IMR-90 (cell line): ENCODE results near the gene ELFN1. TPM values are rescaled to one million over a fixed set of nuclear protein-coding genes. Genes with fewer than 3 reads are reported as not detected.

Experiments used
- ATAC-seq: fragments of 200-7000 bp; cut with Tn5 transposase; 2 replicates; pipeline ENCODE4 v1.9.1; 2020; ENCODE audit warnings: low read depth, mild to moderate bottlenecking, moderate library complexity
- BruUV-seq: library from RNA; stranded (reverse); fragments of 400-500 nt; replicated peaks from 2 replicates; lab custom pipeline; 2021; lab: Mats Ljungman, UMichigan
- CTCF ChIA-PET: fragments of 300-600 bp; formaldehyde crosslinking; extraction: SDS; loops from one replicate; lab custom pipeline; 2021; ENCODE audit warnings: antibody characterized with exemption; lab: Yijun Ruan, JAX
- POLR2A ChIA-PET: fragments of 300-600 bp; sonication (Branson Sonifier 250); formaldehyde crosslinking; loops from one replicate; lab custom pipeline; 2022; ENCODE audit warnings: antibody characterized with exemption; ENCODE audit not compliant: unreplicated experiment; lab: Charles Lee
- DNase-seq: peaks from one replicate; pipeline ENCODE4 v3.0.0; 2013
- H2AFZ ChIP-seq: replicated peaks from 2 replicates; pipeline ENCODE3; 2013; ENCODE audit warnings: low read length, mild to moderate bottlenecking; ENCODE audit not compliant: poor library complexity
- H2AK5ac ChIP-seq: 2 replicates; pipeline ENCODE4 v1.6.1; 2013; ENCODE audit warnings: low read depth, low read length, inconsistent platforms
- H2AK9ac ChIP-seq: replicated peaks from 2 replicates; pipeline ENCODE3; 2013; ENCODE audit warnings: mild to moderate bottlenecking, low read depth, low read length, moderate library complexity; ENCODE audit not compliant: poor library complexity
- H2BK120ac ChIP-seq: 2 replicates; pipeline ENCODE4 v1.6.1; 2013; ENCODE audit warnings: low read depth, low read length, inconsistent platforms
- H2BK15ac ChIP-seq: 3 replicates; pipeline ENCODE4 v1.6.1; 2013; ENCODE audit warnings: low read depth, low read length, inconsistent platforms
- H2BK20ac ChIP-seq: 2 replicates; pipeline ENCODE4 v1.6.1; 2013; ENCODE audit warnings: low read depth, mild to moderate bottlenecking, inconsistent platforms, low read length, moderate library complexity
- H2BK5ac ChIP-seq: 2 replicates; pipeline ENCODE4 v1.6.1; 2013; ENCODE audit warnings: mild to moderate bottlenecking, low read depth, low read length, inconsistent platforms; ENCODE audit not compliant: poor library complexity, severe bottlenecking
- H3K14ac ChIP-seq: replicated peaks from 2 replicates; pipeline ENCODE4 v1.6.1; 2013; ENCODE audit warnings: low read depth, low read length, inconsistent platforms
- H3K18ac ChIP-seq: 2 replicates; pipeline ENCODE4 v1.6.1; 2013; ENCODE audit warnings: low read depth, low read length, control low read depth
- H3K23ac ChIP-seq: 2 replicates; pipeline ENCODE4 v1.6.1; 2013; ENCODE audit warnings: low read depth, low read length, inconsistent platforms
- H3K27ac ChIP-seq: 2 replicates; pipeline ENCODE4 v1.5.1; 2013; ENCODE audit warnings: mild to moderate bottlenecking, control low read depth, low read length; ENCODE audit not compliant: insufficient read depth
- H3K27me3 ChIP-seq: 2 replicates; pipeline ENCODE4 v1.6.1; 2013; ENCODE audit warnings: low read length; ENCODE audit not compliant: control insufficient read depth, insufficient read depth
- H3K36me3 ChIP-seq: 2 replicates; pipeline ENCODE4 v1.6.1; 2013; ENCODE audit warnings: low read length, mixed read lengths; ENCODE audit not compliant: control insufficient read depth, insufficient read depth
- H3K4ac ChIP-seq: 2 replicates; pipeline ENCODE4 v1.6.1; 2013; ENCODE audit warnings: low read depth, low read length, inconsistent platforms
- H3K4me1 ChIP-seq: 2 replicates; pipeline ENCODE4 v1.6.1; 2013; ENCODE audit warnings: low read length, mixed read lengths; ENCODE audit not compliant: control insufficient read depth, insufficient read depth
- H3K4me2 ChIP-seq: 2 replicates; pipeline ENCODE4 v1.6.1; 2013; ENCODE audit warnings: low read depth, mild to moderate bottlenecking, control low read depth, low read length, moderate library complexity
- H3K4me3 ChIP-seq: 2 replicates; pipeline ENCODE4 v1.5.1; 2013; ENCODE audit warnings: low read depth, mild to moderate bottlenecking, control low read depth, low read length, moderate library complexity; ENCODE audit not compliant: insufficient read depth
- H3K56ac ChIP-seq: 2 replicates; pipeline ENCODE4 v1.6.1; 2013; ENCODE audit warnings: low read length, inconsistent platforms; ENCODE audit not compliant: insufficient read depth; ENCODE audit errors: extremely low read depth
- H3K79me1 ChIP-seq, 2 experiments: 2 replicates each; pipeline ENCODE4 v1.6.1; 2013; ENCODE audit warnings: low read length in 2 of 2, inconsistent platforms in 1 of 2, low read depth in 1 of 2
- H3K9ac ChIP-seq: 2 replicates; pipeline ENCODE4 v1.6.1; 2013; ENCODE audit warnings: low read depth, low read length, control low read depth
- H3K9me1 ChIP-seq: 2 replicates; pipeline ENCODE4 v1.6.1; 2013; ENCODE audit warnings: low read length, inconsistent platforms; ENCODE audit not compliant: insufficient read depth
- H3K9me3 ChIP-seq: 2 replicates; pipeline ENCODE4 v1.6.1; 2013; ENCODE audit warnings: low read length; ENCODE audit not compliant: control insufficient read depth, insufficient read depth
- H4K20me1 ChIP-seq: 2 replicates; pipeline ENCODE4 v1.6.1; 2013; ENCODE audit warnings: low read length, inconsistent platforms; ENCODE audit not compliant: insufficient read depth
- H4K5ac ChIP-seq: 2 replicates; pipeline ENCODE4 v1.6.1; 2013; ENCODE audit warnings: mild to moderate bottlenecking, low read depth, low read length, control low read depth
- H4K8ac ChIP-seq, 2 experiments: 2 replicates each; pipeline ENCODE4 v1.6.1; 2013; ENCODE audit warnings: low read depth in 2 of 2, low read length in 2 of 2, control low read depth in 1 of 2, inconsistent platforms in 1 of 2
- H4K91ac ChIP-seq: 2 replicates; pipeline ENCODE4 v1.6.1; 2013; ENCODE audit warnings: low read depth, low read length, inconsistent platforms; ENCODE audit not compliant: insufficient read depth
- NFE2L2 ChIP-seq: fragments of 150-350 bp; IDR thresholded peaks from 2 replicates; pipeline ENCODE4 v1.6.1; 2016; ENCODE audit warnings: low read depth, mild to moderate bottlenecking, low read length
- WGBS, 2 experiments: methylation state at CpG; one replicate each; pipeline versions ENCODE4 v1.1.5 to v1.1.7; 2013; ENCODE audit warnings: missing lambda C conversion rate in 2 of 2; ENCODE audit not compliant: insufficient read length in 1 of 2; ENCODE audit errors: extremely low coverage in 2 of 2; 5-methylcytosine and 5-hydroxymethylcytosine counted together
- dilution Hi-C: fragments of 300-500 bp; cut with HindIII; formaldehyde crosslinking; loops from one replicate; pipeline ENCODE4 v1.14.3; 2018; ENCODE audit warnings: low sequenced_read_pairs; ENCODE audit not compliant: unreplicated experiment
- in situ Hi-C: fragments of 300-500 bp; cut with MboI; formaldehyde crosslinking; loops from 3 replicates; pipeline ENCODE4 v1.14.3; 2019; ENCODE audit warnings: low sequenced_read_pairs, inconsistent platforms, mixed read lengths
- intact Hi-C: fragments of 100-400 bp; cut with micrococcal nuclease; formaldehyde crosslinking; loops from 2 replicates; pipeline ENCODE4 v1.10.0; 2022
- polyA plus RNA-seq, 3 experiments: library from polyadenylated mRNA; depleted of rRNA; stranded (reverse); fragments of >200 nt; gene quantifications; 2 replicates each; pipeline ENCODE4 v1.2.3, GENCODE V29; 2012; ENCODE audit warnings: low replicate concordance in 1 of 3
- total RNA-seq: library from RNA; depleted of rRNA; stranded (reverse); fragments of >200 nt; gene quantifications from 2 replicates; pipeline ENCODE4 v1.2.3, GENCODE V29; 2012
- TF ChIP-seq, protein P1 (sequence below): fragments of 150-350 bp; IDR thresholded peaks from 2 replicates; pipeline ENCODE4 v1.6.1; 2017; ENCODE audit warnings: mild to moderate bottlenecking, antibody characterized with exemption, low read length, low read depth
- TF ChIP-seq, protein P2 (sequence below): conservative IDR thresholded peaks from 2 replicates; pipeline ENCODE4 v1.5.1; 2012; ENCODE audit warnings: mild to moderate bottlenecking, low read depth, low read length, improper control_type of control experiment

ELFN1 gene
- total and polyA plus RNA-seq, 2 of the 4 experiments (the other 2 are of a cell fraction) = 1.6 to 5.2 TPM

DNA sequence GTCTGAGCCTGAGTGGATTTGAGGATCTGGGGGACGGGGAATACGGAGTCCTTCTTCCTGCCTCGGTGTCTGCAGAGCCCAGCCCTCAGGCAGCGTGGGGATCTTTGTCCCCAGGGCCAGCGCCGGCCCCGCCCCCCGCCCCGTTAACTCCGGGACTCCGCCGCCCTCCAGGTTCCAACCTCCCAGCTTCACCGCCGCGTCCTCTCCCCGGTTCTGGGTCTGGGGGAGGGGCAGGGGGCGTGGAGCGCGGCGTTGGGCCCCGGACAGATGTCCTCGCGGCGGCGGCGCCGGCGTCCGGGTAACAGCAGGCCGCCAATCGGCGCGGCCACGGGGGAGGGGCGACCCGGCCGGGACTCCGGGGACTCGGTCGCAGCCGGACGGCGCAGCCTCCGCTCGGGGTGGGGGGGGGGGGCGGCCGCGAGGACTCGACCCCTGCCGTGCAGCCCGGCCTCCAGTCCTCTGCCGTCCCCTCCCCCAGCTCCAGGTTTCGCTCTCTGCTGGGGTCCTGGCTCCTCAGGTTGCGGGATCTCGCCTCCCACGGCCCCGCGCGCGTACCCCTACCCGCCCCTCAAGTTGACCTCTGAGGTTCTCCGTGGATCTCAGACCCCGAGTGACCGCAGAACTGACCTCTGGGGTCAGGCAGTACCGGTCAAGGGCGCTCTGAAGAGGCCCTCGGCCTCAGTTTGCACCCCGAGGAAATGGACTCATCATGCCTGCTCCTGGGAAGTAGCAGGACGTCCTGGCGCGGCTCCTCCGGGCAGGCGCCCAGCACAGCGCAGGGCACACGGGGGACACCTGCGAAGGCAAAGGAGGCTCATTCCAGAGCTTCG lies 2.3 kb upstream of the ELFN1 start (continued):
- TF ChIP-seq, protein P1, sequence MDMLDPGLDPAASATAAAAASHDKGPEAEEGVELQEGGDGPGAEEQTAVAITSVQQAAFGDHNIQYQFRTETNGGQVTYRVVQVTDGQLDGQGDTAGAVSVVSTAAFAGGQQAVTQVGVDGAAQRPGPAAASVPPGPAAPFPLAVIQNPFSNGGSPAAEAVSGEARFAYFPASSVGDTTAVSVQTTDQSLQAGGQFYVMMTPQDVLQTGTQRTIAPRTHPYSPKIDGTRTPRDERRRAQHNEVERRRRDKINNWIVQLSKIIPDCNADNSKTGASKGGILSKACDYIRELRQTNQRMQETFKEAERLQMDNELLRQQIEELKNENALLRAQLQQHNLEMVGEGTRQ = no peak

DNA sequence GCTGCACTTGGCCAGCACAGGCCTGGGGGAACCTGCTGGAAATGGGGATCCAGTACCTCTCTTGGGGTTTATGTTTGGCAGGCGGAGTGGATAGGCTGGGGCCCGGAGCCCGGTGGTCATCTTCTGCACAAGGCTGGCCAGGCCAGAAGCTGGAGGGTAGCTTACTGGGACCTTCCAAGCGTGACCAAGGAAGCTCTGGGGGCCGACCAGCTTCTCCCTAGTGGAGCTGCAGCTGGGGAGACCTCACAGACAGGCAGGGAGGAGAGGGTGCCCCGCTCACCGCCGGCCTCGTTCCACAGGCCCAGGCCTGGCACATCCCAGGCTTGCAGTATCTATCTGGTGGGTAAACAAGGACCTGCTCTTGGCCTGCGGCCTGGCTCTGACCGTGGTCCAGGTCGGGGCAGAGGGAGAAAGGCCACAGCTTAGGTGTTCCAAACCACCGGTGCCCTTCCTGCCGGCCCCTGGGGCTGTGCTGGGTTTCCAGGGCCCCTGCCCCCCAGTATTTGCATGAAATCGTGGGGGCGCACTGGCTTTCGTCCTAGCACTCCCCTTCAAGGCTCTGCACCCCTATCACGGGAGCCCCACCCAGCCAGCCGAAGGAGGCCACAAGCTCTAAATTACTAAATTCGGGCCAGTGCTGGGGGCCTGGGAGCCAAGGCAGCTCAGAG lies 1.5 kb upstream of the ELFN1 start:
- no peaks in the 10 kb centered on the region for H3K36me3 ChIP-seq
- in situ Hi-C loops = no loop called here
- POLR2A ChIA-PET = no interaction called here

More for the DNA sequence above, 1.5 kb upstream of the ELFN1 start:
- H2BK5ac ChIP-seq = no peak overlapping the region
- no peak overlapping the region for H3K23ac ChIP-seq
- H3K4me1 ChIP-seq = peaks cover 2% of the 10 kb centered on the region; the same call in 1 of the 2 replicates
- H3K9me1 ChIP-seq = no peaks in the 10 kb centered on the region
- no peaks in the 10 kb centered on the region for H3K79me1 ChIP-seq
- no peak overlapping the region for H3K9ac ChIP-seq
- no peak overlapping the region for H3K56ac ChIP-seq
- H2BK120ac ChIP-seq = no peak overlapping the region
- no peak overlapping the region for H2BK20ac ChIP-seq
- intact Hi-C loops (loop anchor here (5.0 kb wide), 1 partner anchor 144 kb away; no protein-coding TSS in a partner anchor), dilution Hi-C loops (no loop called here)
- H4K5ac ChIP-seq = no peak overlapping the region
- no TSS peak for BruUV-seq
- no peak overlapping the region for H3K27ac ChIP-seq
- H3K14ac ChIP-seq = no peak overlapping the region
- no peak overlapping the region for H3K4ac ChIP-seq
- no peak overlapping the region for H3K4me3 ChIP-seq
- WGBS, 2 experiments = 69% methylated on average over 5 of the region's 20 CpGs; no CpG with 5 or more reads in 1 of the 2 experiments
- H2AFZ ChIP-seq = peak overlapping the region; percentile 51
- no peak overlapping the region for H3K18ac ChIP-seq
- no peak for DNase-seq
- CTCF ChIA-PET = interaction anchor here (0.6 kb wide), 1 partner anchor 497 kb away, joined by 7 read pairs; no protein-coding TSS in a partner anchor
- no peaks in the 10 kb centered on the region; the same call in 1 of the 2 replicates for H4K20me1 ChIP-seq
- H3K9me3 ChIP-seq = no peaks in the 10 kb centered on the region
- H3K4me2 ChIP-seq = no peak overlapping the region
- no peak overlapping the region for H4K8ac ChIP-seq
- no peak for TF ChIP-seq NFE2L2
- TF ChIP-seq, protein P2, sequence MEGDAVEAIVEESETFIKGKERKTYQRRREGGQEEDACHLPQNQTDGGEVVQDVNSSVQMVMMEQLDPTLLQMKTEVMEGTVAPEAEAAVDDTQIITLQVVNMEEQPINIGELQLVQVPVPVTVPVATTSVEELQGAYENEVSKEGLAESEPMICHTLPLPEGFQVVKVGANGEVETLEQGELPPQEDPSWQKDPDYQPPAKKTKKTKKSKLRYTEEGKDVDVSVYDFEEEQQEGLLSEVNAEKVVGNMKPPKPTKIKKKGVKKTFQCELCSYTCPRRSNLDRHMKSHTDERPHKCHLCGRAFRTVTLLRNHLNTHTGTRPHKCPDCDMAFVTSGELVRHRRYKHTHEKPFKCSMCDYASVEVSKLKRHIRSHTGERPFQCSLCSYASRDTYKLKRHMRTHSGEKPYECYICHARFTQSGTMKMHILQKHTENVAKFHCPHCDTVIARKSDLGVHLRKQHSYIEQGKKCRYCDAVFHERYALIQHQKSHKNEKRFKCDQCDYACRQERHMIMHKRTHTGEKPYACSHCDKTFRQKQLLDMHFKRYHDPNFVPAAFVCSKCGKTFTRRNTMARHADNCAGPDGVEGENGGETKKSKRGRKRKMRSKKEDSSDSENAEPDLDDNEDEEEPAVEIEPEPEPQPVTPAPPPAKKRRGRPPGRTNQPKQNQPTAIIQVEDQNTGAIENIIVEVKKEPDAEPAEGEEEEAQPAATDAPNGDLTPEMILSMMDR = no peak
- H2AK9ac ChIP-seq = no peak overlapping the region
- H2AK5ac ChIP-seq = no peak overlapping the region
- H3K27me3 ChIP-seq = peaks cover 63% of the 10 kb centered on the region
- H4K91ac ChIP-seq = no peak overlapping the region
- H2BK15ac ChIP-seq = no peak overlapping the region
- no peak for ATAC-seq
